Measurements from ENCODE around the gene CHI3L2. TPM values are rescaled to one million over a fixed set of nuclear protein-coding genes. Genes with fewer than 3 reads are reported as not detected.

CHI3L2 gene
- polyA plus RNA-seq, 1 donor: 2.4 TPM

DNA sequence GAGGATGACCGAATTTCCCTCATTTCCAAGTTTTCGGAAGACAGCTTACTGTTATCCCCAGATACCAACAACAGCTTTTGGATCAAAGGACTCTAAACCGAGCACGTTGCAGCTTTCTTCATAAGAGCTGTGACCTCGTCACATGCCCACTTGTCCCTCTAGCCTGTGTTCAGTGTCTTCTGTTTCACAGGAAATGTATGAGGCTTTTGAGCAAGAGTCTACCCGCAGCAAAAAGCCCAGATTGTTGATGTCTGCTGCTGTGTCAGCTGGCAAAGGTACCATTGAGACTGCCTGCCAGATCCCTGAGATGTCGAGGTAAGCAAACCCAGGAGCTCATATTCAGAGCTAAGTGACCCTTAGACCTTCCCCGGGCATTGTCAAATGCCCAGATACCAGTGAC, 24.1 kb downstream of the CHI3L2 start:
- Histone ChIP-seq H3K36me3 (ENCODE audit: control insufficient read depth, insufficient read depth, low read length) (no peaks in the 10 kb centered on the region), H3K27me3 (ENCODE audit: control insufficient read depth, insufficient read depth, low read length) (peaks cover 23% of the 10 kb centered on the region), H3K4me3 (ENCODE audit: low read length) (no peak overlapping the region), H3K9me3 (ENCODE audit: control insufficient read depth, low read depth, low read length) (no peaks in the 10 kb centered on the region), H3K4me1 (ENCODE audit: control insufficient read depth, insufficient read depth, low read length) (no peaks in the 10 kb centered on the region), H3K27ac (ENCODE audit: low read length) (no peak overlapping the region)
- 100% methylated on average over 2 of the region's 8 CpGs for WGBS (ENCODE audit: insufficient coverage, low lambda C conversion rate)
- DNase-seq: no peak

GRCh38 chr1:111252786-111253185, 25.3 kb downstream of the CHI3L2 start:
- no CpG with 5 or more reads among the region's 2 CpGs for WGBS (ENCODE audit: insufficient coverage, low lambda C conversion rate)
- H3K27me3 ChIP-seq (ENCODE audit: control insufficient read depth, insufficient read depth, low read length): peaks cover 23% of the 10 kb centered on the region
- H3K9me3 ChIP-seq (ENCODE audit: control insufficient read depth, low read depth, low read length): no peaks in the 10 kb centered on the region
- H3K4me3 ChIP-seq (ENCODE audit: low read length): no peak overlapping the region
- DNase-seq: no peak
- H3K36me3 ChIP-seq (ENCODE audit: control insufficient read depth, insufficient read depth, low read length): no peaks in the 10 kb centered on the region
- H3K4me1 ChIP-seq (ENCODE audit: control insufficient read depth, insufficient read depth, low read length): no peaks in the 10 kb centered on the region
- H3K27ac ChIP-seq (ENCODE audit: low read length): no peak overlapping the region

- no peaks in the 10 kb centered on the region for H3K9me3 ChIP-seq (ENCODE audit: control insufficient read depth, low read depth, low read length)
- no peak for DNase-seq
- H3K36me3 ChIP-seq (ENCODE audit: control insufficient read depth, insufficient read depth, low read length): no peaks in the 10 kb centered on the region
- no peak overlapping the region for H3K4me3 ChIP-seq (ENCODE audit: low read length)
- no peaks in the 10 kb centered on the region for H3K4me1 ChIP-seq (ENCODE audit: control insufficient read depth, insufficient read depth, low read length)
- no CpG with 5 or more reads among the region's 1 CpG for WGBS (ENCODE audit: insufficient coverage, low lambda C conversion rate)
- H3K27ac ChIP-seq (ENCODE audit: low read length): no peak overlapping the region
- H3K27me3 ChIP-seq (ENCODE audit: control insufficient read depth, insufficient read depth, low read length): peaks cover 25% of the 10 kb centered on the region
Measured at GRCh38 chr1:111253876-111254275, 26.4 kb downstream of the CHI3L2 start.

DNA sequence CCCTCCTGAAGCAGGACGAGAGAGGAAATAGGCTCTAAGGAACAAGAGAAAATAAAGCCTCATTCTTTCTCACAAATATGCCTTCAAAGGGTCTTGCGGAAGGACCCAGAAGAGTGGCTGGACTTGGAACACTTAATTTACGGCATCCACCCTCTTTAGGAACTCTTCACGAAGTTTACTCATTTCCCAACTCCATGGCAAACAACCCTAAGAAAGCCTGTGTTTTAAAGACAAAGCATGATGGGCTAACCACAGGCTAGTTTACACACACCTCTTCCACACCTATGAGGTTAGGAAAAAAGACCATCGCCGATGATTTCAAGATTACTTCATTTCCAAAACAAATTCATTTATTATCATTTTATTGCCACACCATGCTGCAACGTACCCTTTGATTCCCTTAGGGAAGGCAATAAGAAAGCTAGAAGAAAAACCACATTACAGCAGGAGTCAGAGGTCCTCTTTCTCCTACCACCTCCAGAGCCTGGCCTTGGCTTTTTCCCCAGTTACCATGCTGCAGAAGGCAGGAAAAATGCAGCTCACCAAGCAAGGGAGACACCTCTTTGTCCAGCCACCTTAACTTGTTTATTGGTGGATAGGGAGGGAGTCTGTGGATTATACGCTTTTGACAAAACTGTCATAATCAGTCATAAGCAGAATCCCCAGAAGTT, 29.6 kb downstream of the CHI3L2 start:
- no peak for DNase-seq
- H3K36me3 ChIP-seq (ENCODE audit: control insufficient read depth, insufficient read depth, low read length): no peaks in the 10 kb centered on the region
- no CpG with 5 or more reads among the region's 8 CpGs for WGBS (ENCODE audit: insufficient coverage, low lambda C conversion rate)
- H3K9me3 ChIP-seq (ENCODE audit: control insufficient read depth, low read depth, low read length): no peaks in the 10 kb centered on the region
- H3K4me3 ChIP-seq (ENCODE audit: low read length): no peak overlapping the region
- no peak overlapping the region for H3K27ac ChIP-seq (ENCODE audit: low read length)
- H3K4me1 ChIP-seq (ENCODE audit: control insufficient read depth, insufficient read depth, low read length): no peaks in the 10 kb centered on the region
- peaks cover 18% of the 10 kb centered on the region for H3K27me3 ChIP-seq (ENCODE audit: control insufficient read depth, insufficient read depth, low read length)

- H3K9me3 ChIP-seq (ENCODE audit: control insufficient read depth, low read depth, low read length): peaks cover 4% of the 10 kb centered on the region
- no peak overlapping the region for H3K27ac ChIP-seq (ENCODE audit: low read length)
- peaks cover 43% of the 10 kb centered on the region for H3K27me3 ChIP-seq (ENCODE audit: control insufficient read depth, insufficient read depth, low read length)
- no peak overlapping the region for H3K4me3 ChIP-seq (ENCODE audit: low read length)
- no peaks in the 10 kb centered on the region for H3K4me1 ChIP-seq (ENCODE audit: control insufficient read depth, insufficient read depth, low read length)
- no peak for DNase-seq
- no peaks in the 10 kb centered on the region for H3K36me3 ChIP-seq (ENCODE audit: control insufficient read depth, insufficient read depth, low read length)
- WGBS (ENCODE audit: insufficient coverage, low lambda C conversion rate): no CpG with 5 or more reads among the region's 4 CpGs
Measured at GRCh38 chr1:111267801-111268508, 40.4 kb downstream of the CHI3L2 start.

GRCh38 chr1:111269825-111270406, 42.4 kb downstream of the CHI3L2 start:
- DNase-seq: no peak
- H3K27me3 ChIP-seq (ENCODE audit: control insufficient read depth, insufficient read depth, low read length): peaks cover 43% of the 10 kb centered on the region
- WGBS (ENCODE audit: insufficient coverage, low lambda C conversion rate): no CpG with 5 or more reads among the region's 4 CpGs
- H3K4me1 ChIP-seq (ENCODE audit: control insufficient read depth, insufficient read depth, low read length): no peaks in the 10 kb centered on the region
- peaks cover 4% of the 10 kb centered on the region for H3K9me3 ChIP-seq (ENCODE audit: control insufficient read depth, low read depth, low read length)
- H3K27ac ChIP-seq (ENCODE audit: low read length): no peak overlapping the region
- H3K4me3 ChIP-seq (ENCODE audit: low read length): no peak overlapping the region
- no peaks in the 10 kb centered on the region for H3K36me3 ChIP-seq (ENCODE audit: control insufficient read depth, insufficient read depth, low read length)

- Histone ChIP-seq H3K4me1 (ENCODE audit: control insufficient read depth, insufficient read depth, low read length) (no peaks in the 10 kb centered on the region), H3K36me3 (ENCODE audit: control insufficient read depth, insufficient read depth, low read length) (no peaks in the 10 kb centered on the region), H3K27ac (ENCODE audit: low read length) (no peak overlapping the region), H3K4me3 (ENCODE audit: low read length) (no peak overlapping the region), H3K27me3 (ENCODE audit: control insufficient read depth, insufficient read depth, low read length) (peaks cover 43% of the 10 kb centered on the region), H3K9me3 (ENCODE audit: control insufficient read depth, low read depth, low read length) (peaks cover 4% of the 10 kb centered on the region)
- no CpG with 5 or more reads among the region's 40 CpGs for WGBS (ENCODE audit: insufficient coverage, low lambda C conversion rate)
- DNase-seq: no peak
Measured at GRCh38 chr1:111270771-111271463, 43.4 kb downstream of the CHI3L2 start.

DNA sequence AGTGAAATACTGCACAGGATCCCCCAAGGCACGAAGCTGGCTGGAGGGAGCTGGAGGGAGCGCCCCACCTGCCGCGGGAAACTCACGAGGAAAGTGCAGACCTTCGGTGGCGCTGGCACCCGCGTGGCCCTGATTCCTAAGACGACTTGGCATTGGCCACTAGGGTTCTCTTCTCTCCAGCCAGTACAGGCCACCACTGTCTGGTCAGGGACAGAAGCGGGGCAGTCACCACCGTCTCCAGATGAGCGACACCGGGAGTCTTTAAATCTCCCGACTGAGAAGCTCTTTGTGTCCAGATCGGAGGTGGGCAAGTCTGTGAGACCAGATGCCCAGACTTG, 43.9 kb downstream of the CHI3L2 start:
- no CpG with 5 or more reads among the region's 16 CpGs for WGBS (ENCODE audit: insufficient coverage, low lambda C conversion rate)
- no peaks in the 10 kb centered on the region for H3K36me3 ChIP-seq (ENCODE audit: control insufficient read depth, insufficient read depth, low read length)
- H3K27me3 ChIP-seq (ENCODE audit: control insufficient read depth, insufficient read depth, low read length): peaks cover 43% of the 10 kb centered on the region
- H3K4me1 ChIP-seq (ENCODE audit: control insufficient read depth, insufficient read depth, low read length): no peaks in the 10 kb centered on the region
- DNase-seq: no peak
- H3K4me3 ChIP-seq (ENCODE audit: low read length): no peak overlapping the region
- no peak overlapping the region for H3K27ac ChIP-seq (ENCODE audit: low read length)
- peaks cover 4% of the 10 kb centered on the region for H3K9me3 ChIP-seq (ENCODE audit: control insufficient read depth, low read depth, low read length)

GRCh38 chr1:111272081-111272480, 44.6 kb downstream of the CHI3L2 start:
- Histone ChIP-seq H3K27ac (ENCODE audit: low read length) (no peak overlapping the region), H3K9me3 (ENCODE audit: control insufficient read depth, low read depth, low read length) (peaks cover 4% of the 10 kb centered on the region), H3K4me1 (ENCODE audit: control insufficient read depth, insufficient read depth, low read length) (no peaks in the 10 kb centered on the region), H3K4me3 (ENCODE audit: low read length) (no peak overlapping the region), H3K36me3 (ENCODE audit: control insufficient read depth, insufficient read depth, low read length) (no peaks in the 10 kb centered on the region), H3K27me3 (ENCODE audit: control insufficient read depth, insufficient read depth, low read length) (peaks cover 42% of the 10 kb centered on the region)
- 80% methylated on average over 1 of the region's 3 CpGs for WGBS (ENCODE audit: insufficient coverage, low lambda C conversion rate)
- no peak for DNase-seq

- H3K9me3 ChIP-seq (ENCODE audit: control insufficient read depth, low read depth, low read length): peaks cover 4% of the 10 kb centered on the region
- no peak overlapping the region for H3K4me3 ChIP-seq (ENCODE audit: low read length)
- H3K36me3 ChIP-seq (ENCODE audit: control insufficient read depth, insufficient read depth, low read length): no peaks in the 10 kb centered on the region
- H3K27ac ChIP-seq (ENCODE audit: low read length): no peak overlapping the region
- 100% methylated on average over 4 of the region's 4 CpGs for WGBS (ENCODE audit: insufficient coverage, low lambda C conversion rate)
- no peaks in the 10 kb centered on the region for H3K4me1 ChIP-seq (ENCODE audit: control insufficient read depth, insufficient read depth, low read length)
- DNase-seq: no peak
- peaks cover 25% of the 10 kb centered on the region for H3K27me3 ChIP-seq (ENCODE audit: control insufficient read depth, insufficient read depth, low read length)
Measured at GRCh38 chr1:111274653-111275052, 47.1 kb downstream of the CHI3L2 start.
